IMR-90 (cell line): ENCODE measurements around the gene IAPP. TPM values are rescaled to one million over a fixed set of nuclear protein-coding genes. Genes with fewer than 3 reads are reported as not detected.

ENCODE experiments used
- ATAC-seq: fragments of 200-7000 bp; cut with Tn5 transposase; 2 replicates; pipeline ENCODE4 v1.9.1; 2020; ENCODE audit warnings: low read depth, mild to moderate bottlenecking, moderate library complexity
- Bru-seq: library from RNA; stranded (reverse); fragments of 400-500 nt; gene quantifications from one replicate; lab custom pipeline; 2021; lab: Mats Ljungman, UMichigan
- BruChase-seq, 2 experiments: library from RNA; stranded (reverse); fragments of 400-500 nt; gene quantifications; one replicate each; lab custom pipeline; 2021; lab: Mats Ljungman, UMichigan
- BruUV-seq: library from RNA; stranded (reverse); fragments of 400-500 nt; replicated peaks from 2 replicates; lab custom pipeline; 2021; lab: Mats Ljungman, UMichigan
- CTCF ChIA-PET: fragments of 300-600 bp; formaldehyde crosslinking; extraction: SDS; loops from one replicate; lab custom pipeline; 2021; ENCODE audit warnings: antibody characterized with exemption; lab: Yijun Ruan, JAX
- POLR2A ChIA-PET: fragments of 300-600 bp; sonication (Branson Sonifier 250); formaldehyde crosslinking; loops from one replicate; lab custom pipeline; 2022; ENCODE audit warnings: antibody characterized with exemption; ENCODE audit not compliant: unreplicated experiment; lab: Charles Lee
- DNase-seq: peaks from one replicate; pipeline ENCODE4 v3.0.0; 2013
- H2AFZ ChIP-seq: replicated peaks from 2 replicates; pipeline ENCODE3; 2013; ENCODE audit warnings: low read length, mild to moderate bottlenecking; ENCODE audit not compliant: poor library complexity
- H2AK5ac ChIP-seq: 2 replicates; pipeline ENCODE4 v1.6.1; 2013; ENCODE audit warnings: low read depth, low read length, inconsistent platforms
- H2AK9ac ChIP-seq: replicated peaks from 2 replicates; pipeline ENCODE3; 2013; ENCODE audit warnings: mild to moderate bottlenecking, low read depth, low read length, moderate library complexity; ENCODE audit not compliant: poor library complexity
- H2BK120ac ChIP-seq: 2 replicates; pipeline ENCODE4 v1.6.1; 2013; ENCODE audit warnings: low read depth, low read length, inconsistent platforms
- H2BK15ac ChIP-seq: 3 replicates; pipeline ENCODE4 v1.6.1; 2013; ENCODE audit warnings: low read depth, low read length, inconsistent platforms
- H2BK20ac ChIP-seq: 2 replicates; pipeline ENCODE4 v1.6.1; 2013; ENCODE audit warnings: low read depth, mild to moderate bottlenecking, inconsistent platforms, low read length, moderate library complexity
- H2BK5ac ChIP-seq: 2 replicates; pipeline ENCODE4 v1.6.1; 2013; ENCODE audit warnings: mild to moderate bottlenecking, low read depth, low read length, inconsistent platforms; ENCODE audit not compliant: poor library complexity, severe bottlenecking
- H3K14ac ChIP-seq: replicated peaks from 2 replicates; pipeline ENCODE4 v1.6.1; 2013; ENCODE audit warnings: low read depth, low read length, inconsistent platforms
- H3K18ac ChIP-seq: 2 replicates; pipeline ENCODE4 v1.6.1; 2013; ENCODE audit warnings: low read depth, low read length, control low read depth
- H3K23ac ChIP-seq: 2 replicates; pipeline ENCODE4 v1.6.1; 2013; ENCODE audit warnings: low read depth, low read length, inconsistent platforms
- H3K27ac ChIP-seq: 2 replicates; pipeline ENCODE4 v1.5.1; 2013; ENCODE audit warnings: mild to moderate bottlenecking, control low read depth, low read length; ENCODE audit not compliant: insufficient read depth
- H3K27me3 ChIP-seq: 2 replicates; pipeline ENCODE4 v1.6.1; 2013; ENCODE audit warnings: low read length; ENCODE audit not compliant: control insufficient read depth, insufficient read depth
- H3K36me3 ChIP-seq: 2 replicates; pipeline ENCODE4 v1.6.1; 2013; ENCODE audit warnings: low read length, mixed read lengths; ENCODE audit not compliant: control insufficient read depth, insufficient read depth
- H3K4ac ChIP-seq: 2 replicates; pipeline ENCODE4 v1.6.1; 2013; ENCODE audit warnings: low read depth, low read length, inconsistent platforms
- H3K4me1 ChIP-seq: 2 replicates; pipeline ENCODE4 v1.6.1; 2013; ENCODE audit warnings: low read length, mixed read lengths; ENCODE audit not compliant: control insufficient read depth, insufficient read depth
- H3K4me2 ChIP-seq: 2 replicates; pipeline ENCODE4 v1.6.1; 2013; ENCODE audit warnings: low read depth, mild to moderate bottlenecking, control low read depth, low read length, moderate library complexity
- H3K4me3 ChIP-seq: 2 replicates; pipeline ENCODE4 v1.5.1; 2013; ENCODE audit warnings: low read depth, mild to moderate bottlenecking, control low read depth, low read length, moderate library complexity; ENCODE audit not compliant: insufficient read depth
- H3K56ac ChIP-seq: 2 replicates; pipeline ENCODE4 v1.6.1; 2013; ENCODE audit warnings: low read length, inconsistent platforms; ENCODE audit not compliant: insufficient read depth; ENCODE audit errors: extremely low read depth
- H3K79me1 ChIP-seq, 2 experiments: 2 replicates each; pipeline ENCODE4 v1.6.1; 2013; ENCODE audit warnings: low read length in 2 of 2, inconsistent platforms in 1 of 2, low read depth in 1 of 2
- H3K9ac ChIP-seq: 2 replicates; pipeline ENCODE4 v1.6.1; 2013; ENCODE audit warnings: low read depth, low read length, control low read depth
- H3K9me1 ChIP-seq: 2 replicates; pipeline ENCODE4 v1.6.1; 2013; ENCODE audit warnings: low read length, inconsistent platforms; ENCODE audit not compliant: insufficient read depth
- H3K9me3 ChIP-seq: 2 replicates; pipeline ENCODE4 v1.6.1; 2013; ENCODE audit warnings: low read length; ENCODE audit not compliant: control insufficient read depth, insufficient read depth
- H4K20me1 ChIP-seq: 2 replicates; pipeline ENCODE4 v1.6.1; 2013; ENCODE audit warnings: low read length, inconsistent platforms; ENCODE audit not compliant: insufficient read depth
- H4K5ac ChIP-seq: 2 replicates; pipeline ENCODE4 v1.6.1; 2013; ENCODE audit warnings: mild to moderate bottlenecking, low read depth, low read length, control low read depth
- H4K8ac ChIP-seq, 2 experiments: 2 replicates each; pipeline ENCODE4 v1.6.1; 2013; ENCODE audit warnings: low read depth in 2 of 2, low read length in 2 of 2, control low read depth in 1 of 2, inconsistent platforms in 1 of 2
- H4K91ac ChIP-seq: 2 replicates; pipeline ENCODE4 v1.6.1; 2013; ENCODE audit warnings: low read depth, low read length, inconsistent platforms; ENCODE audit not compliant: insufficient read depth
- CEBPB ChIP-seq: IDR thresholded peaks from 2 replicates; pipeline ENCODE4 v1.6.1; 2012; ENCODE audit warnings: low read depth, low read length, improper control_type of control experiment
- CHD1 ChIP-seq: IDR thresholded peaks from 2 replicates; pipeline ENCODE4 v1.6.1; 2012; ENCODE audit warnings: low read depth, low read length, improper control_type of control experiment
- CTCF ChIP-seq: conservative IDR thresholded peaks from 2 replicates; pipeline ENCODE4 v1.5.1; 2012; ENCODE audit warnings: mild to moderate bottlenecking, low read depth, low read length, improper control_type of control experiment
- ELK1 ChIP-seq: fragments of 150-350 bp; IDR thresholded peaks from 2 replicates; pipeline ENCODE4 v1.6.1; 2016; ENCODE audit warnings: low read depth, mild to moderate bottlenecking, low read length, moderate library complexity, borderline replicate concordance
- FOS ChIP-seq: fragments of 150-350 bp; IDR thresholded peaks from 2 replicates; pipeline ENCODE4 v1.6.1; 2016; ENCODE audit warnings: low read depth, low read length
- MAFK ChIP-seq: IDR thresholded peaks from 2 replicates; pipeline ENCODE4 v1.6.1; 2012; ENCODE audit warnings: low read depth, low read length, improper control_type of control experiment
- MXI1 ChIP-seq: IDR thresholded peaks from 2 replicates; pipeline ENCODE4 v1.6.1; 2012; ENCODE audit warnings: low read depth, mild to moderate bottlenecking, low read length, moderate library complexity, borderline replicate concordance
- NFE2L2 ChIP-seq: fragments of 150-350 bp; IDR thresholded peaks from 2 replicates; pipeline ENCODE4 v1.6.1; 2016; ENCODE audit warnings: low read depth, mild to moderate bottlenecking, low read length
- POLR2A ChIP-seq: IDR thresholded peaks from 2 replicates; pipeline ENCODE4 v1.6.1; 2012; ENCODE audit warnings: mild to moderate bottlenecking, low read depth, low read length
- RAD21 ChIP-seq: IDR thresholded peaks from 2 replicates; pipeline ENCODE4 v1.6.1; 2012; ENCODE audit warnings: low read length, improper control_type of control experiment
- RFX5 ChIP-seq: IDR thresholded peaks from 2 replicates; pipeline ENCODE4 v1.8.0; 2012; ENCODE audit warnings: low read depth, mild to moderate bottlenecking, low read length, moderate library complexity
- SMC3 ChIP-seq: fragments of 150-350 bp; IDR thresholded peaks from 2 replicates; pipeline ENCODE4 v1.6.1; 2016; ENCODE audit warnings: low read depth, mild to moderate bottlenecking, antibody characterized with exemption, low read length, moderate library complexity
- USF2 ChIP-seq: fragments of 150-350 bp; IDR thresholded peaks from 2 replicates; pipeline ENCODE4 v1.6.1; 2017; ENCODE audit warnings: mild to moderate bottlenecking, antibody characterized with exemption, low read length, low read depth
- WGBS, 2 experiments: methylation state at CpG; one replicate each; pipeline versions ENCODE4 v1.1.5 to v1.1.7; 2013; ENCODE audit warnings: missing lambda C conversion rate in 2 of 2; ENCODE audit not compliant: insufficient read length in 1 of 2; ENCODE audit errors: extremely low coverage in 2 of 2; 5-methylcytosine and 5-hydroxymethylcytosine counted together
- dilution Hi-C: fragments of 300-500 bp; cut with HindIII; formaldehyde crosslinking; loops from one replicate; pipeline ENCODE4 v1.14.3; 2018; ENCODE audit warnings: low sequenced_read_pairs; ENCODE audit not compliant: unreplicated experiment
- in situ Hi-C: fragments of 300-500 bp; cut with MboI; formaldehyde crosslinking; loops from 3 replicates; pipeline ENCODE4 v1.14.3; 2019; ENCODE audit warnings: low sequenced_read_pairs, inconsistent platforms, mixed read lengths
- intact Hi-C: fragments of 100-400 bp; cut with micrococcal nuclease; formaldehyde crosslinking; loops from 2 replicates; pipeline ENCODE4 v1.10.0; 2022
- long read RNA-seq: library from polyadenylated mRNA; unstranded; transcript quantifications from one replicate; pipeline ENCODE4 v2.0.0, GENCODE V29; 2021; ENCODE audit not compliant: unreplicated experiment
- polyA plus RNA-seq, 3 experiments: library from polyadenylated mRNA; depleted of rRNA; stranded (reverse); fragments of >200 nt; gene quantifications; 2 replicates each; pipeline ENCODE4 v1.2.3, GENCODE V29; 2012; ENCODE audit warnings: low replicate concordance in 1 of 3
- total RNA-seq: library from RNA; depleted of rRNA; stranded (reverse); fragments of >200 nt; gene quantifications from 2 replicates; pipeline ENCODE4 v1.2.3, GENCODE V29; 2012; rRNA removed

Gene IAPP
- total RNA-seq (not detected in 2 replicates), polyA plus RNA-seq (2012; rRNA removed) (not detected in 2 replicates), Bru-seq, nascent RNA (percentile 2 among the genes with signal in this experiment), BruChase-seq, experiment 1, labeled RNA remaining after a 6-hour chase (not detected), BruChase-seq, experiment 2, labeled RNA remaining after a 2-hour chase (not detected)
- polyA plus RNA-seq (2012; cell fraction: cytosol; rRNA removed) = not detected in 2 replicates
- not detected in 2 replicates for polyA plus RNA-seq (2012; cell fraction: nucleus; rRNA removed; ENCODE audit: low replicate concordance)
- long read RNA-seq = 0 reads

GRCh38 chr12:21372602-21373001 lies at the start of gene IAPP:
IAPP (plus strand) TSS chr12:21372902; CDS start chr12:21373352, 450 bp downstream.
- Histone ChIP-seq H3K9me1 (no peaks in the 10 kb centered on the region), H3K23ac (no peak within 1 kb of the TSS), H3K4me1 (no peaks in the 10 kb centered on the region), H3K9me3 (no peaks in the 10 kb centered on the region), H3K79me1 (no peaks in the 10 kb centered on the region), H2BK120ac (no peak within 1 kb of the TSS), H3K4me2 (no peak within 1 kb of the TSS), H2AK9ac (no peak within 1 kb of the TSS), H3K4ac (no peak within 1 kb of the TSS), H2BK15ac (no peak within 1 kb of the TSS), H3K14ac (no peak within 1 kb of the TSS), H2BK20ac (no peak within 1 kb of the TSS), H4K5ac (no peak within 1 kb of the TSS), H3K18ac (no peak within 1 kb of the TSS), H3K27ac (no peak within 1 kb of the TSS), H4K20me1 (no peaks in the 10 kb centered on the region), H3K36me3 (no peaks in the 10 kb centered on the region), H4K91ac (no peak within 1 kb of the TSS), H3K9ac (no peak within 1 kb of the TSS), H2BK5ac (no peak within 1 kb of the TSS), H2AFZ (no peak within 1 kb of the TSS), H3K56ac (no peak within 1 kb of the TSS), H3K4me3 (no peak within 1 kb of the TSS), H2AK5ac (no peak within 1 kb of the TSS), H3K27me3 (no peaks in the 10 kb centered on the region), H4K8ac (no peak within 1 kb of the TSS)
- intact Hi-C loops = no loop called here
- in situ Hi-C loops = no loop called here
- CTCF ChIA-PET = no interaction called here
- DNase-seq (no peak), ATAC-seq (no peak)
- no CpG with 5 or more reads among the region's 2 CpGs for WGBS, 2 experiments
- BruUV-seq = no TSS peak
- dilution Hi-C loops = no loop called here
- TF ChIP-seq RFX5 = no peak
- no peak for TF ChIP-seq CEBPB
- no peak for TF ChIP-seq USF2
- no peak for TF ChIP-seq MAFK
- TF ChIP-seq CHD1 = no peak
- TF ChIP-seq MXI1 = no peak
- no peak for TF ChIP-seq NFE2L2
- no peak for TF ChIP-seq SMC3
- TF ChIP-seq RAD21 = no peak
- no peak for TF ChIP-seq FOS
- no peak for TF ChIP-seq ELK1
- TF ChIP-seq CTCF = no peak
- TF ChIP-seq POLR2A = no peak
- POLR2A ChIA-PET = no interaction called here
